ENCODE results near the gene TMEM232.

Gene TMEM232

DNA sequence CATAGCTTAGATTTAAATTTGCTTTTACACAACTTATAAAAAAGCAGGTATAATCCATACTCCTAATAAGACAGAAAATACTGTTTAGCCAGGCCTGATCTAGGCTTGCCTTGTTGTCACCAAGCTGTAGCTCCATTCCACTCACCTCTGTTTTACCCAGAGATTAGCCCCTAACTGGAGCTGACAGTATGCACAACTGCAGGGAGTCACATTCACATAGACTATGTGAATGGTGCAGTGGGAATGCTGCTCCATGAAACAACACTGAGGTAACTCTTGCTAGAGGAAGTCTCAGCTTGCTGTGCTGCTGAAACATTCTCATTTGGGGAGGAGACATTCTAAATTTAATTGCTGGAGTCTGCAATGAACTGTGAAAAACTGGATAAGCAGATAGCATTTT, 209.1 kb downstream of the TMEM232 start:
- Histone ChIP-seq H3K9ac (ENCODE audit: low read length in 2 of 2) (no peak overlapping the region), H3K27me3 (ENCODE audit: control insufficient read depth in 1 of 2, insufficient read depth in 2 of 2, low read length in 2 of 2) (no peaks in the 10 kb centered on the region), H3K36me3 (ENCODE audit: control insufficient read depth in 2 of 2, insufficient read depth in 2 of 2, low read length in 2 of 2) (no peaks in the 10 kb centered on the region)

DNA sequence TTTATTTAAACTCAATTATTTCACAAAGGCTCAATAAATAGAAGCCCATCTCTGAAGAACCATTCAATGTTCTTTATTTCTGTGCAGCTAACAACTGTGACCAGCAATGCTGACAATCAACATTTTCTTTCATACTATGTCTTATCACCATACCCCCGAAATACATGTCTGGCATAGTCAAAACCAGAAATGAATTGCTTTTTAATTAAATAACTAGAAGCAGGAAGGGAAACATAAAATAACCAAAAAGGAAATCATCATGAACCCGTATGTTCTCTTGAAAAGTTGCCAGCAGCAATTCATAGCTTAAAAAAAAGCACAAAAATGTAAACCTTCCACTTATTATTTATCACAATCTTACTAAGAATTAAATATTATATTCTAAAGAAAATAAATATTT, 212.4 kb downstream of the TMEM232 start:
- Histone ChIP-seq H3K27ac (ENCODE audit: low read length) (no peak overlapping the region), H3K4me1 (ENCODE audit: control insufficient read depth, insufficient read depth, low read length) (no peaks in the 10 kb centered on the region), H3K4me3 (ENCODE audit: low read length in 2 of 2) (no peak overlapping the region), H3K36me3 (ENCODE audit: control insufficient read depth in 2 of 2, insufficient read depth in 2 of 2, low read length in 2 of 2) (no peaks in the 10 kb centered on the region), H3K9ac (ENCODE audit: low read length in 2 of 2) (no peak overlapping the region), H3K9me3 (ENCODE audit: control insufficient read depth in 2 of 2, low read length in 2 of 2) (no peaks in the 10 kb centered on the region), H3K27me3 (ENCODE audit: control insufficient read depth in 1 of 2, insufficient read depth in 2 of 2, low read length in 2 of 2) (no peaks in the 10 kb centered on the region)

More for the DNA sequence above, 209.1 kb downstream of the TMEM232 start:
- Histone ChIP-seq H3K27ac (ENCODE audit: low read length) (no peak overlapping the region), H3K4me1 (ENCODE audit: control insufficient read depth, insufficient read depth, low read length) (no peaks in the 10 kb centered on the region), H3K9me3 (ENCODE audit: control insufficient read depth in 2 of 2, low read length in 2 of 2) (no peaks in the 10 kb centered on the region), H3K4me3 (ENCODE audit: low read length in 2 of 2) (no peak overlapping the region)

DNA sequence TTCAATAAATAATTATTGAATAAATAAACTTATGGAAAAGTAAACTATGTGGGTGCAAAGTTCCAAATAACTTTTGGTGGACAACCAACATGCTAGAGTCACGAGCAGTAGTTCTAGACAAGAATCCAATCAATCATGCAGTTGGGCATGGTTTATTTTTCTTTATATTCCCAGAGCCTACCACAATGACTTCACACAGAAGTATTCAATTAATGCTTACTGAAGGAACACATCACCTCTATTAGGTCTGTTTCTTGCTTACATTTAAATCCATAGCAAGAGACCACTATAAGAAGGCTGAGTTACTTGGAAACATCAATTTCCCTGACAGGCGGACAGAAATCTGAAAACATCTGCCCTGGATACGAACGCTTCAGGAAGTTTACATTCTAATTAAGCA, 214.2 kb downstream of the TMEM232 start:
- H3K4me3 ChIP-seq (ENCODE audit: low read length in 2 of 2): no peak overlapping the region
- no peak overlapping the region for H3K27ac ChIP-seq (ENCODE audit: low read length)
- no peaks in the 10 kb centered on the region for H3K36me3 ChIP-seq (ENCODE audit: control insufficient read depth in 2 of 2, insufficient read depth in 2 of 2, low read length in 2 of 2)
- H3K4me1 ChIP-seq (ENCODE audit: control insufficient read depth, insufficient read depth, low read length): no peaks in the 10 kb centered on the region
- H3K9ac ChIP-seq (ENCODE audit: low read length in 2 of 2): no peak overlapping the region
- no peaks in the 10 kb centered on the region for H3K9me3 ChIP-seq (ENCODE audit: control insufficient read depth in 2 of 2, low read length in 2 of 2)
- no peaks in the 10 kb centered on the region for H3K27me3 ChIP-seq (ENCODE audit: control insufficient read depth in 1 of 2, insufficient read depth in 2 of 2, low read length in 2 of 2)

DNA sequence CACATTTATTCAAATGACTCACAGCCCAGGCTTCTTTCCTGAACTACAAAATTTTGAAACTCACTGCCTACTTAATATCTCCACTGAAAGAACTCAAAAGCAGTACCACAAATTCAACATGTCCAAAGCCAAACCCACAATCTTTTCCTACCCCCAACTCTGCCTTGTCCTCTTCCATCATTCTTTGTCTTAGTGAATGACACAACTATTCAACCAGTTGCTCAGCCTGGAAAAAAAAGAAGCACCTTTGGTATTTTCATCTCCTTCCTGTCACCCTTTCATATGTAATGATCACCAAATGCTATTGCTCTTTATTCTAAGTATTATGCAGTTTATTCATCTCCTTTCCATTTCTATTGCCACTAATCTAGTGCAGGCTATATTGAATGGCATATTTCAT, 216.3 kb downstream of the TMEM232 start:
- Histone ChIP-seq H3K4me3 (ENCODE audit: low read length in 2 of 2) (no peak overlapping the region), H3K27me3 (ENCODE audit: control insufficient read depth in 1 of 2, insufficient read depth in 2 of 2, low read length in 2 of 2) (no peaks in the 10 kb centered on the region), H3K4me1 (ENCODE audit: control insufficient read depth, insufficient read depth, low read length) (no peaks in the 10 kb centered on the region), H3K9me3 (ENCODE audit: control insufficient read depth in 2 of 2, low read length in 2 of 2) (no peaks in the 10 kb centered on the region), H3K36me3 (ENCODE audit: control insufficient read depth in 2 of 2, insufficient read depth in 2 of 2, low read length in 2 of 2) (no peaks in the 10 kb centered on the region), H3K27ac (ENCODE audit: low read length) (no peak overlapping the region), H3K9ac (ENCODE audit: low read length in 2 of 2) (no peak overlapping the region)

DNA sequence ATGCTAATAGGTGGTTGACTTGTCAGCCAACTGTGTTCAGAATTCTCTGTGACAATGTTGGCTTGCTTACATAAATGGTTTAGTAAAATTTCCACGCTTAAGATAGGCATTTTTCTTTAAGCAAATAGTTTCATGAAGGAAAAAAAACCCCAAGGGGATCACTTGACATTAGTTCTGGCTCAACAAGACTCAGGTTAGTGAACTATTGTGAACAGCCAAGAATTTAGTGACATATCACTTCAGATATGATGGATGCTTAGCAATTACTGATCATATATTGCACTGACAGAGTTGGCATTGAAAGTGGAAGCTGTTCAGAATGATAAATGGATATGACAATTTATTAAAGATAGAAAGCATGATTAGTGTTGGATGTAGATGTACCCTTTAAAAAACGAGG, 218.5 kb downstream of the TMEM232 start:
- H3K36me3 ChIP-seq (ENCODE audit: control insufficient read depth in 2 of 2, insufficient read depth in 2 of 2, low read length in 2 of 2): no peaks in the 10 kb centered on the region
- no peak overlapping the region for H3K4me3 ChIP-seq (ENCODE audit: low read length in 2 of 2)
- H3K9me3 ChIP-seq (ENCODE audit: control insufficient read depth in 2 of 2, low read length in 2 of 2): no peaks in the 10 kb centered on the region
- no peak overlapping the region for H3K27ac ChIP-seq (ENCODE audit: low read length)
- no peaks in the 10 kb centered on the region for H3K27me3 ChIP-seq (ENCODE audit: control insufficient read depth in 1 of 2, insufficient read depth in 2 of 2, low read length in 2 of 2)
- no peak overlapping the region for H3K9ac ChIP-seq (ENCODE audit: low read length in 2 of 2)
- no peaks in the 10 kb centered on the region for H3K4me1 ChIP-seq (ENCODE audit: control insufficient read depth, insufficient read depth, low read length)

DNA sequence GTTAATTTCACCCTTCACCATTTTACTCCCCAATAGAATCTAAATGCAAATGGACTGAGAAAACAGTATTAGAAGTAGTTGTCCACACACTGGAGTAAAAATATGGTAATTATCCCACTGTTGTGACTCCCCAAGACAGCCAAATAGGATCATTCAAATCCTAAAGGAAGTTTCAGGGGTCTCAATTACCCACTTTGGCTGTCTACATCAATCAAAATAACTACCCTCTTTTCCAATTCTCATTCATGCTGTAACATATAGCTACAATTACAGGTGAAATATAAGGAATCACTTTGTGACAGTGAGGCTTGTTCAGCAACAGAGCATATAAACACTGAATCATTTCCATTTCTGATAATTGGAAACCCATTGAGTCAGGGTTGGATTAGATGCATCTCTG, 220.1 kb downstream of the TMEM232 start:
- Histone ChIP-seq H3K4me3 (ENCODE audit: low read length in 2 of 2) (no peak overlapping the region), H3K36me3 (ENCODE audit: control insufficient read depth in 2 of 2, insufficient read depth in 2 of 2, low read length in 2 of 2) (no peaks in the 10 kb centered on the region)

DNA sequence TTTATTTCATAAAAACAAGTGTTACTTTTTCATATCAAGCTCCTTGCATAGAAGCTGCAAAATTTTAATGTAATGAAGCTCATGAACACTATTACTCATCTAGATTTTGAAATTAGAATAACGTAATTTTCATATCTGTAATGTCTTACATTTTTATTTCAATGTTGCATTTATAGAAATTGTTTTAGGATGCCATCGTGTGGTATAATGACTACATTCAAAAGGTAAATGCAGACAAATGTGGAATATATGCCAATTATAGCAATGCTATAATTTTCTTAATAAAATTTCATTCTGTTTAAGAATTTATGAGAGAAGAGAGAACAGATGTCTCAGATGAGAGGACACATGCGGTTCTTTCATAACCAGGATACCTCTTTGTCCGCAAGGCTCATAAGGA, 230.2 kb downstream of the TMEM232 start:
- no peak overlapping the region for H3K9ac ChIP-seq (ENCODE audit: low read length in 2 of 2)
- no peak overlapping the region for H3K27ac ChIP-seq (ENCODE audit: low read length)
- no peaks in the 10 kb centered on the region for H3K4me1 ChIP-seq (ENCODE audit: control insufficient read depth, insufficient read depth, low read length)
- no peaks in the 10 kb centered on the region for H3K36me3 ChIP-seq (ENCODE audit: control insufficient read depth in 2 of 2, insufficient read depth in 2 of 2, low read length in 2 of 2)
- H3K27me3 ChIP-seq (ENCODE audit: control insufficient read depth in 1 of 2, insufficient read depth in 2 of 2, low read length in 2 of 2): no peaks in the 10 kb centered on the region
- peaks cover 0 to 3% of the 10 kb centered on the region in 2 donors for H3K9me3 ChIP-seq (ENCODE audit: control insufficient read depth in 2 of 2, low read length in 2 of 2)
- no peak overlapping the region for H3K4me3 ChIP-seq (ENCODE audit: low read length in 2 of 2)

More for the DNA sequence above, 220.1 kb downstream of the TMEM232 start:
- H3K27me3 ChIP-seq (ENCODE audit: control insufficient read depth in 1 of 2, insufficient read depth in 2 of 2, low read length in 2 of 2): no peaks in the 10 kb centered on the region
- H3K9me3 ChIP-seq (ENCODE audit: control insufficient read depth in 2 of 2, low read length in 2 of 2): no peaks in the 10 kb centered on the region
- no peaks in the 10 kb centered on the region for H3K4me1 ChIP-seq (ENCODE audit: control insufficient read depth, insufficient read depth, low read length)
- no peak overlapping the region for H3K9ac ChIP-seq (ENCODE audit: low read length in 2 of 2)
- no peak overlapping the region for H3K27ac ChIP-seq (ENCODE audit: low read length)

DNA sequence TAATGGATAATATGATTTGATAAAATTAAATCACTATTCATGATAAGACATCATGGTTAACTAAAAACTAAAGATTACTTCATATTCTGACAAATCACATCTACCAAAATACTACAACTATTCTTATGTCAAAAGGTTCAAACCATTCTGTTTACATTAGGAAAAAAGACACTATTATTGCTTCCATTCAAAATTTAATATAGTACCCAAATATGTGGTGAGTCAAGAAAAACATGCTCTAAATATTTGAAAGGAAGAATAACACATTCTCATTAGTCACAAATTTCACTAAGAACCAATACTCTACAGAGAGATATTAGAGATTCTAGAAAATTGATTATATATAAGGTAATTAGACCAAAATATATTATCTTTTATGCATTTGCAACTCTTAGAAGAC, 234.0 kb downstream of the TMEM232 start:
- no peaks in the 10 kb centered on the region for H3K36me3 ChIP-seq (ENCODE audit: control insufficient read depth in 2 of 2, insufficient read depth in 2 of 2, low read length in 2 of 2)
- H3K27me3 ChIP-seq (ENCODE audit: control insufficient read depth in 1 of 2, insufficient read depth in 2 of 2, low read length in 2 of 2): no peaks in the 10 kb centered on the region
- no peak overlapping the region for H3K9ac ChIP-seq (ENCODE audit: low read length in 2 of 2)
- H3K27ac ChIP-seq (ENCODE audit: low read length): no peak overlapping the region
- H3K9me3 ChIP-seq (ENCODE audit: control insufficient read depth in 2 of 2, low read length in 2 of 2): peaks cover 0 to 3% of the 10 kb centered on the region in 2 donors
- no peaks in the 10 kb centered on the region for H3K4me1 ChIP-seq (ENCODE audit: control insufficient read depth, insufficient read depth, low read length)
- no peak overlapping the region for H3K4me3 ChIP-seq (ENCODE audit: low read length in 2 of 2)

DNA sequence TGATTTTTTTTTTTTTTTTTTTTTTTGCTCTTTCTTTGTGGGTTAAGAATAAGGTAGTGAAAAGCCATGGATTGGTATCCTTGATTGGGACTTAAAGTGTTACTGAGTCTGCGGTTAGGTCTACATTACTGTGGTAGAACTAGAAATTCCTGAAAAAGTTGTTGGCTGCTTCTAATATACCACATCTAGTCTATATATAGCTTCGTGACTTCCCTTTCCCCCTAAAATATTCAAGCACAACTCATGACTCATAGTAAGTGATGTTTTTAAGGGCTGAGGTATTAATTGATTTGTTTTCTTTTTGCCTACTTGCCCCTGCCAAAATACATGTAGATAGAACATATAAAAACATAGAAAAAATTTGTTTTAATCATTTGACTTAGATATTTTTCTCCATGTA, 247.6 kb downstream of the TMEM232 start:
- Histone ChIP-seq H3K27ac (ENCODE audit: low read length) (no peak overlapping the region), H3K9me3 (ENCODE audit: control insufficient read depth in 2 of 2, low read length in 2 of 2) (peaks cover 0 to 3% of the 10 kb centered on the region in 2 donors), H3K4me3 (ENCODE audit: low read length in 2 of 2) (no peak overlapping the region), H3K36me3 (ENCODE audit: control insufficient read depth in 2 of 2, insufficient read depth in 2 of 2, low read length in 2 of 2) (no peaks in the 10 kb centered on the region), H3K27me3 (ENCODE audit: control insufficient read depth in 1 of 2, insufficient read depth in 2 of 2, low read length in 2 of 2) (no peaks in the 10 kb centered on the region), H3K9ac (ENCODE audit: low read length in 2 of 2) (no peak overlapping the region), H3K4me1 (ENCODE audit: control insufficient read depth, insufficient read depth, low read length) (no peaks in the 10 kb centered on the region)

DNA sequence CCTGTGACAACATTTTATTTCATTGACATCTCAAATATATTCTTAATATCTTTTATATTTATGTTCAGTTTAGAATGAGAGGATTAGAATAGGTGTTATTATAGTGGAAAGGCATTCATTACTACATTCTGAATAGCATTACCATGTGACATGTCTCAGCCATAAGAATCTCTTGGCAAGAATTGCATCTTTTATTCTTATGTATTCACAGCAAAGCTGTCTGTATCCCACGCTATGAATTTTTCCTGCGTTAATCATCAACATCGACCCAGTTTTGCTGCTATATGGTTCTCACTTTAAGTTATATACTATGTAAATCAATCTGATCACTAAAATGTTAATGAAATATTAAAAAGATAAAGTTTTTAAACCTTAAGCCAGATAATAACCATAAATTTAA, 248.6 kb downstream of the TMEM232 start:
- Histone ChIP-seq H3K9ac (ENCODE audit: low read length in 2 of 2) (no peak overlapping the region), H3K4me3 (ENCODE audit: low read length in 2 of 2) (no peak overlapping the region), H3K27me3 (ENCODE audit: control insufficient read depth in 1 of 2, insufficient read depth in 2 of 2, low read length in 2 of 2) (no peaks in the 10 kb centered on the region), H3K36me3 (ENCODE audit: control insufficient read depth in 2 of 2, insufficient read depth in 2 of 2, low read length in 2 of 2) (no peaks in the 10 kb centered on the region), H3K9me3 (ENCODE audit: control insufficient read depth in 2 of 2, low read length in 2 of 2) (peaks cover 0 to 3% of the 10 kb centered on the region in 2 donors), H3K27ac (ENCODE audit: low read length) (no peak overlapping the region), H3K4me1 (ENCODE audit: control insufficient read depth, insufficient read depth, low read length) (no peaks in the 10 kb centered on the region)

DNA sequence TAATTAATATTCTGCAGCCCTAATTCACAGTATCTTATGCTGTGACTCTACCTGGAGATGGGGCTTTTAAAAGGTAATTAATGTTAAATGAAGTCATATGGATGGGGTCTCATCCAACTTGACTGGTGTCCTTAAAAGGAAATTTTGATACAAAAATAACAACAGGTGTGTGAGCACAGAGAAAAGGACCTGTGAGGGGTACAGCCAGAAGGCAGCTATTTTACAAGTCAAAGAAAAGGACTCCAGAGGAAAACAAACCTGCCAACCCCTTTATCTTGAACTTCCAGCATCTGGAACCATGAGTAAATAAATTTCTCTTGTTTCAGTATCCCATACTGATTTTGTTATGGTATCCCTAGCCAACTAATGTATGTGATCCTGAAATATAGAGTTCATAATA, 250.3 kb downstream of the TMEM232 start:
- H3K9ac ChIP-seq (ENCODE audit: low read length in 2 of 2): no peak overlapping the region
- no peaks in the 10 kb centered on the region for H3K36me3 ChIP-seq (ENCODE audit: control insufficient read depth in 2 of 2, insufficient read depth in 2 of 2, low read length in 2 of 2)
- H3K27ac ChIP-seq (ENCODE audit: low read length): no peak overlapping the region
- H3K9me3 ChIP-seq (ENCODE audit: control insufficient read depth in 2 of 2, low read length in 2 of 2): peaks cover 0 to 6% of the 10 kb centered on the region in 2 donors
- no peaks in the 10 kb centered on the region for H3K4me1 ChIP-seq (ENCODE audit: control insufficient read depth, insufficient read depth, low read length)
- H3K27me3 ChIP-seq (ENCODE audit: control insufficient read depth in 1 of 2, insufficient read depth in 2 of 2, low read length in 2 of 2): no peaks in the 10 kb centered on the region
- H3K4me3 ChIP-seq (ENCODE audit: low read length in 2 of 2): no peak overlapping the region

Measured in stomach smooth muscle (tissue), 2 donors.